ENCODE measurements around the gene STK32B.

Gene STK32B

GRCh38 chr4:5127556-5127955 lies 76.3 kb downstream of the STK32B start:
- H4K20me1 ChIP-seq = no peaks in the 10 kb centered on the region
- H3K27ac ChIP-seq = no peak overlapping the region
- TF ChIP-seq Cebpa-rat (IDR thresholded peaks at IDR 0.05) = no peak
- H3K9me3 ChIP-seq = peaks cover 11% of the 10 kb centered on the region; the same call in 1 of the 2 replicates
- peak overlapping the region; percentile 35; the same call in 1 of the 2 replicates for H3K4me2 ChIP-seq
- no peak overlapping the region for H3K4me3 ChIP-seq
- no peak overlapping the region for H3K9ac ChIP-seq
- peaks cover 19% of the 10 kb centered on the region for H3K4me1 ChIP-seq
- no peaks in the 10 kb centered on the region for H3K36me3 ChIP-seq
- H3K27me3 ChIP-seq = no peaks in the 10 kb centered on the region

- Histone ChIP-seq H3K27me3 (no peaks in the 10 kb centered on the region), H4K20me1 (no peaks in the 10 kb centered on the region), H3K36me3 (no peaks in the 10 kb centered on the region), H3K4me1 (peaks cover 19% of the 10 kb centered on the region), H3K27ac (no peak overlapping the region), H3K4me3 (no peak overlapping the region), H3K4me2 (no peak overlapping the region), H3K9me3 (peaks cover 11% of the 10 kb centered on the region; the same call in 1 of the 2 replicates), H3K9ac (no peak overlapping the region)
- no peak for TF ChIP-seq Cebpa-rat (IDR thresholded peaks at IDR 0.05)
Observed at GRCh38 chr4:5128569-5128968, 77.3 kb downstream of the STK32B start.

- Histone ChIP-seq H3K27me3 (no peaks in the 10 kb centered on the region), H4K20me1 (no peaks in the 10 kb centered on the region), H3K4me3 (no peak overlapping the region), H3K27ac (no peak overlapping the region), H3K4me1 (no peaks in the 10 kb centered on the region), H3K4me2 (no peak overlapping the region), H3K36me3 (no peaks in the 10 kb centered on the region), H3K9me3 (peaks cover 11% of the 10 kb centered on the region; the same call in 1 of the 2 replicates), H3K9ac (no peak overlapping the region)
- TF ChIP-seq Cebpa-rat (IDR thresholded peaks at IDR 0.05) = no peak
Observed at GRCh38 chr4:5133201-5133600, 81.9 kb downstream of the STK32B start.

GRCh38 chr4:5133933-5134594 lies 82.8 kb downstream of the STK32B start:
- Histone ChIP-seq H3K9me3 (peaks cover 11% of the 10 kb centered on the region; the same call in 1 of the 2 replicates), H3K27ac (no peak overlapping the region), H3K36me3 (no peaks in the 10 kb centered on the region), H4K20me1 (no peaks in the 10 kb centered on the region), H3K27me3 (no peaks in the 10 kb centered on the region), H3K9ac (no peak overlapping the region), H3K4me2 (no peak overlapping the region), H3K4me1 (no peaks in the 10 kb centered on the region), H3K4me3 (no peak overlapping the region)
- no peak for TF ChIP-seq Cebpa-rat (IDR thresholded peaks at IDR 0.05)

GRCh38 chr4:5134620-5135019 lies 83.3 kb downstream of the STK32B start:
- TF ChIP-seq Cebpa-rat (IDR thresholded peaks at IDR 0.05) = no peak
- Histone ChIP-seq H3K4me1 (no peaks in the 10 kb centered on the region), H3K9ac (no peak overlapping the region), H3K27me3 (no peaks in the 10 kb centered on the region), H3K27ac (no peak overlapping the region), H3K36me3 (no peaks in the 10 kb centered on the region), H4K20me1 (no peaks in the 10 kb centered on the region), H3K4me3 (no peak overlapping the region), H3K4me2 (no peak overlapping the region), H3K9me3 (peaks cover 11% of the 10 kb centered on the region; the same call in 1 of the 2 replicates)

- no peaks in the 10 kb centered on the region for H3K36me3 ChIP-seq
- no peak overlapping the region for H3K4me2 ChIP-seq
- H3K4me1 ChIP-seq = no peaks in the 10 kb centered on the region
- no peaks in the 10 kb centered on the region for H4K20me1 ChIP-seq
- no peaks in the 10 kb centered on the region for H3K27me3 ChIP-seq
- H3K9me3 ChIP-seq = no peaks in the 10 kb centered on the region
- no peak for TF ChIP-seq Cebpa-rat (IDR thresholded peaks at IDR 0.05)
- H3K9ac ChIP-seq = no peak overlapping the region
- no peak overlapping the region for H3K27ac ChIP-seq
- no peak overlapping the region for H3K4me3 ChIP-seq
Observed at GRCh38 chr4:5137226-5137625, 85.9 kb downstream of the STK32B start.

- H3K9ac ChIP-seq = no peak overlapping the region
- H3K36me3 ChIP-seq = no peaks in the 10 kb centered on the region
- no peak overlapping the region for H3K4me2 ChIP-seq
- H4K20me1 ChIP-seq = no peaks in the 10 kb centered on the region
- no peak overlapping the region for H3K4me3 ChIP-seq
- no peaks in the 10 kb centered on the region for H3K4me1 ChIP-seq
- H3K27me3 ChIP-seq = no peaks in the 10 kb centered on the region
- TF ChIP-seq Cebpa-rat (IDR thresholded peaks at IDR 0.05) = no peak
- H3K27ac ChIP-seq = no peak overlapping the region
- H3K9me3 ChIP-seq = no peaks in the 10 kb centered on the region
Observed at GRCh38 chr4:5137927-5138326, 86.6 kb downstream of the STK32B start.

- Histone ChIP-seq H3K4me1 (no peaks in the 10 kb centered on the region), H3K4me2 (no peak overlapping the region), H3K4me3 (no peak overlapping the region), H3K36me3 (no peaks in the 10 kb centered on the region), H3K9me3 (no peaks in the 10 kb centered on the region), H3K9ac (no peak overlapping the region), H3K27ac (no peak overlapping the region), H3K27me3 (no peaks in the 10 kb centered on the region), H4K20me1 (no peaks in the 10 kb centered on the region)
- no peak for TF ChIP-seq Cebpa-rat (IDR thresholded peaks at IDR 0.05)
Observed at GRCh38 chr4:5138389-5138788, 87.1 kb downstream of the STK32B start.

GRCh38 chr4:5139141-5139540 lies 87.9 kb downstream of the STK32B start:
- Histone ChIP-seq H3K4me1 (no peaks in the 10 kb centered on the region), H4K20me1 (no peaks in the 10 kb centered on the region), H3K27me3 (no peaks in the 10 kb centered on the region), H3K4me3 (no peak overlapping the region), H3K27ac (no peak overlapping the region), H3K36me3 (no peaks in the 10 kb centered on the region), H3K4me2 (no peak overlapping the region), H3K9me3 (no peaks in the 10 kb centered on the region), H3K9ac (no peak overlapping the region)
- TF ChIP-seq Cebpa-rat (IDR thresholded peaks at IDR 0.05) = no peak

- Histone ChIP-seq H3K27me3 (no peaks in the 10 kb centered on the region), H3K4me2 (no peak overlapping the region), H3K27ac (no peak overlapping the region), H3K4me1 (no peaks in the 10 kb centered on the region), H3K36me3 (0 out of 2 replicates have a peak, but pooled peaks cover 5% of the 10 kb centered on the region), H3K9ac (no peak overlapping the region), H3K4me3 (no peak overlapping the region), H4K20me1 (no peaks in the 10 kb centered on the region), H3K9me3 (peaks cover 6% of the 10 kb centered on the region; the same call in 1 of the 2 replicates)
- TF ChIP-seq Cebpa-rat (IDR thresholded peaks at IDR 0.05) = no peak
Observed at GRCh38 chr4:5141802-5142201, 90.5 kb downstream of the STK32B start.
